WI38 (cell line): Measurements from ENCODE around the gene TTC23L.
A peak's percentile ranks its signal among the peaks of the same experiment; 100 is the strongest.

Source experiments
- H3K4me3 ChIP-seq: 2 replicates; pipeline ENCODE4 v1.5.1; 2011; ENCODE audit warnings: low read depth, mild to moderate bottlenecking, control low read depth, low read length
- CTCF ChIP-seq: IDR thresholded peaks from 2 replicates; pipeline ENCODE4 v1.5.1; 2012; ENCODE audit warnings: low read depth, mild to moderate bottlenecking, control low read depth, low read length

The TTC23L gene

GRCh38 chr5:34928267-34928666, 89.3 kb downstream of the TTC23L start:
- TF ChIP-seq CTCF: no peak
- H3K4me3 ChIP-seq: no peak overlapping the region

GRCh38 chr5:34929134-34929719, 90.3 kb downstream of the TTC23L start, which contains the start of gene DNAJC21:
TSS of gene DNAJC21 (plus strand) at chr5:34929559. CDS start at chr5:34929820, 261 bp downstream.
- peak within 1 kb of the TSS; percentile 87 for H3K4me3 ChIP-seq
- TF ChIP-seq CTCF: no peak

- peak overlapping the region; percentile 87 for H3K4me3 ChIP-seq
- no peak for TF ChIP-seq CTCF
These were observed 90.9 kb downstream of the TTC23L start for GRCh38 chr5:34929720-34930461.

GRCh38 chr5:34930462-34930844, 91.5 kb downstream of the TTC23L start:
- no peak for TF ChIP-seq CTCF
- peak overlapping the region; percentile 87 for H3K4me3 ChIP-seq

GRCh38 chr5:34930870-34931269, 91.9 kb downstream of the TTC23L start:
- TF ChIP-seq CTCF: no peak
- peak overlapping the region; percentile 87 for H3K4me3 ChIP-seq

GRCh38 chr5:34932947-34933346, 94.0 kb downstream of the TTC23L start:
- TF ChIP-seq CTCF: no peak

GRCh38 chr5:34941936-34942335, 103.0 kb downstream of the TTC23L start:
- no peak overlapping the region for H3K4me3 ChIP-seq
- no peak for TF ChIP-seq CTCF

More at GRCh38 chr5:34932947-34933346, 94.0 kb downstream of the TTC23L start:
- H3K4me3 ChIP-seq: no peak overlapping the region
